Measurements from ENCODE around the gene MYO1B.

DNA sequence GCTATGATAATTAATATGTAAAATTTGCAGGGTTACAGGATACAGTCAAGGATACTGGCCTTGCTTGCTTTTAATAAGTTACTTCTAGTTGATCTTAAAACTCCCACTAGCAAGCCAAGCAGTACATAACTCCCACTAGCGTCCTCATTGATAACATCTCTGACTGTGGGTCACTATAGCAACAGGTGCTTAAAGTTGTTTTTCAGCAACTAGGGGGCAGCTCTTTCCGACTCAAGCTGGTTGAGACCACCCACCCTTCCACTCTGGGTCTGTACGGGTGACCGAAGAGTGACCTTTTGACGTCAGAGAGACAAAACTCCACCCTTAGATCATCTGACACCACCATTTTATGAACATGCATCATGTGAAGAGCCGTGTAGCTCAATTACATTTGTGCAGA, 208.6 kb downstream of the MYO1B start:
- TF ChIP-seq, protein P1, sequence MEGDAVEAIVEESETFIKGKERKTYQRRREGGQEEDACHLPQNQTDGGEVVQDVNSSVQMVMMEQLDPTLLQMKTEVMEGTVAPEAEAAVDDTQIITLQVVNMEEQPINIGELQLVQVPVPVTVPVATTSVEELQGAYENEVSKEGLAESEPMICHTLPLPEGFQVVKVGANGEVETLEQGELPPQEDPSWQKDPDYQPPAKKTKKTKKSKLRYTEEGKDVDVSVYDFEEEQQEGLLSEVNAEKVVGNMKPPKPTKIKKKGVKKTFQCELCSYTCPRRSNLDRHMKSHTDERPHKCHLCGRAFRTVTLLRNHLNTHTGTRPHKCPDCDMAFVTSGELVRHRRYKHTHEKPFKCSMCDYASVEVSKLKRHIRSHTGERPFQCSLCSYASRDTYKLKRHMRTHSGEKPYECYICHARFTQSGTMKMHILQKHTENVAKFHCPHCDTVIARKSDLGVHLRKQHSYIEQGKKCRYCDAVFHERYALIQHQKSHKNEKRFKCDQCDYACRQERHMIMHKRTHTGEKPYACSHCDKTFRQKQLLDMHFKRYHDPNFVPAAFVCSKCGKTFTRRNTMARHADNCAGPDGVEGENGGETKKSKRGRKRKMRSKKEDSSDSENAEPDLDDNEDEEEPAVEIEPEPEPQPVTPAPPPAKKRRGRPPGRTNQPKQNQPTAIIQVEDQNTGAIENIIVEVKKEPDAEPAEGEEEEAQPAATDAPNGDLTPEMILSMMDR (IDR thresholded peaks at IDR 0.05): no peak
- TF ChIP-seq POLR2A (IDR thresholded peaks at IDR 0.05): no peak

All from vagina (tissue), 2 donors.